Heart right ventricle (tissue), 16 donors: ENCODE data around the gene SETSIP. TPM values are rescaled to one million over a fixed set of nuclear protein-coding genes. Genes with fewer than 3 reads are reported as not detected.

Experiments used
- ATAC-seq, 8 donors: fragments of 200-7000 bp; cut with Tn5 transposase; one replicate each; pipeline ENCODE4 v1.9.1; 2020; ENCODE audit warnings: mild to moderate bottlenecking in 8 of 8, moderate library complexity in 8 of 8, moderate number of reproducible peaks in 1 of 8
- DNase-seq, 2 donors: peaks; one replicate each; pipeline ENCODE4 v3.0.0-alpha.2; 2020
- H3K27ac ChIP-seq, 10 donors: fragments of 200-600 bp; sonication (generic) in 2 of 10; one replicate each; pipeline versions ENCODE4 v1.5.0 to v1.8.0; 2020 to 2022; ENCODE audit warnings: mild to moderate bottlenecking in 3 of 10
- H3K27me3 ChIP-seq, 7 donors: fragments of 200-600 bp; one replicate each; pipeline ENCODE4 v1.8.0; 2021 to 2022; ENCODE audit warnings: mild to moderate bottlenecking in 2 of 7
- H3K36me3 ChIP-seq, 9 donors: fragments of 200-600 bp; sonication (generic) in 1 of 9; one replicate each; pipeline versions ENCODE4 v1.5.0 to v1.8.0; 2020 to 2022; ENCODE audit warnings: mild to moderate bottlenecking in 2 of 9
- H3K4me1 ChIP-seq, 9 donors: fragments of 200-600 bp; sonication (generic) in 1 of 9; one replicate each; pipeline versions ENCODE4 v1.5.0 to v1.8.0; 2020 to 2022; ENCODE audit warnings: mild to moderate bottlenecking in 4 of 9
- H3K4me3 ChIP-seq, 10 donors: fragments of 200-600 bp; sonication (generic) in 2 of 10; one replicate each; pipeline versions ENCODE4 v1.5.0 to v1.8.0; 2020 to 2022; ENCODE audit warnings: mild to moderate bottlenecking in 7 of 10, moderate library complexity in 2 of 10
- H3K9me3 ChIP-seq, 11 donors: fragments of 200-600 bp in 10 of 11; sonication (generic) in 2 of 11; one replicate each; pipeline versions ENCODE4 v1.5.0 to v1.8.0; 2013 to 2022; ENCODE audit warnings: mild to moderate bottlenecking in 2 of 11, control low read depth in 1 of 11, moderate library complexity in 1 of 11
- WGBS, 2 donors: extraction: QIAGEN DNeasy Blood & Tissue Kit; methylation state at CpG; one replicate each; pipeline ENCODE4 v1.1.7; 2013; ENCODE audit warnings: inconsistent platforms in 1 of 2; 5-methylcytosine and 5-hydroxymethylcytosine counted together
- intact Hi-C, 10 donors: fragments of 100-400 bp; cut with DNase I; formaldehyde crosslinking; loops; one replicate each; pipeline versions ENCODE4 v1.11.1 to v1.14.2; 2022
- polyA plus RNA-seq, 2 donors: library from polyadenylated mRNA; stranded (reverse); fragments of 200-250 nt; gene quantifications; one replicate each; pipeline ENCODE4 v1.2.3, GENCODE V29; 2013
- total RNA-seq, 10 donors: library from RNA; stranded (reverse); fragmentation: NEBNext Ultra II Directional in 3 of 10; extraction: Animal tissue kit (Norgen Biotek cat#: 25700) in 3 of 10; gene quantifications; one replicate each; pipeline versions ENCODE4 v1.2.1 to v1.2.4, GENCODE V29; 2021 to 2023
- TF ChIP-seq, protein P1 (sequence below), 9 donors: fragments of 200-600 bp; sonication (generic) in 2 of 9; IDR thresholded peaks; one replicate each; pipeline versions ENCODE4 v1.5.0 to v1.8.0; 2021 to 2022; ENCODE audit warnings: antibody characterized with exemption in 9 of 9, mild to moderate bottlenecking in 5 of 9, moderate library complexity in 1 of 9
- donor health status: Arrhythmogenic right ventricular cardiomyopathy.
- donor health status: ischemic (EF 13 %, LVEDD 7.1; RV severe dilation, severe dysfunction).
- donor health status: healthy with polysubstance abuse.
- donor health status: DM: no; HTN: yes; CAD: no.
- donor health status: DM: no; HTN: no; CAD: no.
- donor health status: ischemic (EF 25% LVEDD 6.9; RV normal size, moderate dysfunction).
- donor health status: ischemic (EF 25% LVEDD 5.7; RV mildly dilated, moderate dysfunction).
- donor health status: healthy.
- donor health status: DM: yes; HTN: yes; CAD: no.
- donor health status: Ischemic cardiomyopathy.
- donor health status: ischemic (EF 35%, LVEDD 5.7; RV mildly dilated, moderate dysfunction).
- donor health status: nonischemic (EF 11% LVEDD 7.7; RV severe dilation, severe dysfunction).
- donor health status: DM: yes; HTN: yes; CAD: no.
- donor health status: PGD.
- donor health status: ischemic (EF 29% LVEDD 5.4; RV normal size, mild dysfunction).
- donor health status: nonischemic (EF 23%, LVEDD 6.1; RV moderate dilation, normal function).

The SETSIP gene
- total and polyA plus RNA-seq, 12 donors, result not detected

GRCh38 chr1:92094595-92094994, 19.4 kb upstream of the SETSIP start:
- Histone ChIP-seq H3K4me3 (no peak overlapping the region), H3K4me1 (peaks cover 0 to 12% (median 0%) of the 10 kb centered on the region in 9 donors), H3K27ac (no peak overlapping the region), H3K9me3 (no peaks in the 10 kb centered on the region), H3K27me3 (no peaks in the 10 kb centered on the region), H3K36me3 (peaks cover 0 to 16% (median 0%) of the 10 kb centered on the region in 9 donors)
- TF ChIP-seq, protein P1, sequence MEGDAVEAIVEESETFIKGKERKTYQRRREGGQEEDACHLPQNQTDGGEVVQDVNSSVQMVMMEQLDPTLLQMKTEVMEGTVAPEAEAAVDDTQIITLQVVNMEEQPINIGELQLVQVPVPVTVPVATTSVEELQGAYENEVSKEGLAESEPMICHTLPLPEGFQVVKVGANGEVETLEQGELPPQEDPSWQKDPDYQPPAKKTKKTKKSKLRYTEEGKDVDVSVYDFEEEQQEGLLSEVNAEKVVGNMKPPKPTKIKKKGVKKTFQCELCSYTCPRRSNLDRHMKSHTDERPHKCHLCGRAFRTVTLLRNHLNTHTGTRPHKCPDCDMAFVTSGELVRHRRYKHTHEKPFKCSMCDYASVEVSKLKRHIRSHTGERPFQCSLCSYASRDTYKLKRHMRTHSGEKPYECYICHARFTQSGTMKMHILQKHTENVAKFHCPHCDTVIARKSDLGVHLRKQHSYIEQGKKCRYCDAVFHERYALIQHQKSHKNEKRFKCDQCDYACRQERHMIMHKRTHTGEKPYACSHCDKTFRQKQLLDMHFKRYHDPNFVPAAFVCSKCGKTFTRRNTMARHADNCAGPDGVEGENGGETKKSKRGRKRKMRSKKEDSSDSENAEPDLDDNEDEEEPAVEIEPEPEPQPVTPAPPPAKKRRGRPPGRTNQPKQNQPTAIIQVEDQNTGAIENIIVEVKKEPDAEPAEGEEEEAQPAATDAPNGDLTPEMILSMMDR (IDR thresholded peaks at IDR 0.05), result no peak
- DNase-seq (no peak), ATAC-seq (no peak)
- intact Hi-C loops, result no loop called here
- WGBS, 2 donors, result 68 to 81% methylated on average over 1 of the region's 1 CpG

- H3K4me3 ChIP-seq, result no peak overlapping the region
- DNase-seq (no peak), ATAC-seq (no peak)
- TF ChIP-seq, protein P1 (IDR thresholded peaks at IDR 0.05), result no peak
- WGBS, 2 donors, result 58 to 60% methylated on average over 2 of the region's 2 CpGs
- H3K4me1 ChIP-seq, result peaks cover 0 to 12% (median 0%) of the 10 kb centered on the region in 9 donors
- intact Hi-C loops, result no loop called here
- H3K27me3 ChIP-seq, result no peaks in the 10 kb centered on the region
- H3K27ac ChIP-seq, result no peak overlapping the region
- H3K36me3 ChIP-seq, result peaks cover 0 to 21% (median 0%) of the 10 kb centered on the region in 9 donors
- H3K9me3 ChIP-seq, result no peaks in the 10 kb centered on the region
These were observed 18.9 kb upstream of the SETSIP start for GRCh38 chr1:92094090-92094489.

DNA sequence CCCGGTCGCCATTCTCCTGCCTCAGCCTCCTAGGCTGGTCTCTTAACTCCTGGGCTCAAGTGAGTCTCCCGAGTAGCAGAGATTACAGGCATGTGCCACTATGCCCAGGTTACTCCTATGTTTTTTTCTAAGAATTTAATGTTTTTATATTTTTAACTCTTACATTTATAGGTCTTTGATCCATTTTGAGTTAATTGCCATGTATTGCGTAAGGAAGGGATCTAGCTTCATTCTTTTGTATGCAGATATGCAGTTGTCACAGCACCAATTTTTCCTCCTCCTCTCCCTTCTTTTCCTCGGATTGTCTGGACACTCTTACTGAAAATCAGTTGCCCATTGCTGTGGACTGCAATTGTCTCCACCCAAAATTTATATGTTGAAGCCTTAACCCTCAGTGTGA, 16.4 kb upstream of the SETSIP start:
- no peak for ATAC-seq
- DNase-seq, result no peak
- peaks cover 0 to 10% (median 0%) of the 10 kb centered on the region in 11 donors for H3K9me3 ChIP-seq
- TF ChIP-seq, protein P1 (IDR thresholded peaks at IDR 0.05), result no peak
- no peak overlapping the region for H3K4me3 ChIP-seq
- no peaks in the 10 kb centered on the region for H3K27me3 ChIP-seq
- intact Hi-C loops, result no loop called here
- 95 to 97% methylated on average over 5 of the region's 5 CpGs for WGBS, 2 donors
- no peak overlapping the region for H3K27ac ChIP-seq
- H3K36me3 ChIP-seq, result peaks cover 0 to 25% (median 0%) of the 10 kb centered on the region in 9 donors
- H3K4me1 ChIP-seq, result peaks cover 0 to 9% (median 0%) of the 10 kb centered on the region in 9 donors

DNA sequence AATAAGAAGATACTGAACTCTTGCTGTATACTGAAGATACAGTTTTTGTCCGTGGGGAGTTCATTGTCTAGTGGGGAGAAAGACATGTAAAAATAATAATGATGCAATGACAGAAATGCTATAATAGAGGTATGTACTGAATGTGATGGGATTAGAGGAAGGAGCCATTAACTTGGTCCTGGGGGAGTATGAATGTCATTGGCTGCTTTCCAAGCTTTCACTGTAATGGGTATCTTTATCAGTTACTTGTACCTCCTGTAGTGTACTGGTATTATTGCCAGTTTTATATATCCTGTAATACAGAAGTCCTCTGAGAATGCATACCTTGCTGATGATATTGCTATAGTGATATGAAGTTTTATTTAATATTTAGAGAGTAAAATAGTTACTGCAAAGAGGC, 12.3 kb upstream of the SETSIP start:
- ATAC-seq, result no peak
- no peak for DNase-seq
- TF ChIP-seq, protein P1 (IDR thresholded peaks at IDR 0.05), result no peak
- Histone ChIP-seq H3K4me1 (no peaks in the 10 kb centered on the region), H3K4me3 (no peak overlapping the region), H3K27ac (no peak overlapping the region), H3K36me3 (peaks cover 0 to 20% (median 0%) of the 10 kb centered on the region in 9 donors), H3K27me3 (no peaks in the 10 kb centered on the region), H3K9me3 (peaks cover 0 to 36% (median 16%) of the 10 kb centered on the region in 11 donors)
- intact Hi-C loops, result no loop called here
- 63 to 74% methylated on average over 1 of the region's 1 CpG for WGBS, 2 donors
